ENCODE results near the gene SLC66A1.

Gene SLC66A1

DNA sequence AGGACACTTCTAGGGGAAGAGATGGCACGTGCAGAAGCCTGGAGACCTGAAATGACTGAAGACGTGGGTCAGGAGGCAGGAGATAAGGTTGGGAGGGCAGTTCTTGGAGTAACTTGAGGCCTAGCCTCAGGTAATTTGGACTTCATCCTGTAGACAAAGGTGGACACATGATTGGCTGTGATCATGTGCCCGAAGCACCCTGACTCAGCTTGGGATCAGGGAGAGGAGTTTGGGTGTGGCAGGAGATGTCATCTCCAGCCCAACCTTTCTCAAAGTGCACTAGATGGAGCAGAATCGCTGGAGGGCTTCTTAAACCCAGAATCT, 1.5 kb downstream of the SLC66A1 start:
- TF ChIP-seq, protein P1, sequence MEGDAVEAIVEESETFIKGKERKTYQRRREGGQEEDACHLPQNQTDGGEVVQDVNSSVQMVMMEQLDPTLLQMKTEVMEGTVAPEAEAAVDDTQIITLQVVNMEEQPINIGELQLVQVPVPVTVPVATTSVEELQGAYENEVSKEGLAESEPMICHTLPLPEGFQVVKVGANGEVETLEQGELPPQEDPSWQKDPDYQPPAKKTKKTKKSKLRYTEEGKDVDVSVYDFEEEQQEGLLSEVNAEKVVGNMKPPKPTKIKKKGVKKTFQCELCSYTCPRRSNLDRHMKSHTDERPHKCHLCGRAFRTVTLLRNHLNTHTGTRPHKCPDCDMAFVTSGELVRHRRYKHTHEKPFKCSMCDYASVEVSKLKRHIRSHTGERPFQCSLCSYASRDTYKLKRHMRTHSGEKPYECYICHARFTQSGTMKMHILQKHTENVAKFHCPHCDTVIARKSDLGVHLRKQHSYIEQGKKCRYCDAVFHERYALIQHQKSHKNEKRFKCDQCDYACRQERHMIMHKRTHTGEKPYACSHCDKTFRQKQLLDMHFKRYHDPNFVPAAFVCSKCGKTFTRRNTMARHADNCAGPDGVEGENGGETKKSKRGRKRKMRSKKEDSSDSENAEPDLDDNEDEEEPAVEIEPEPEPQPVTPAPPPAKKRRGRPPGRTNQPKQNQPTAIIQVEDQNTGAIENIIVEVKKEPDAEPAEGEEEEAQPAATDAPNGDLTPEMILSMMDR (conservative IDR thresholded peaks at IDR 0.05; ENCODE audit: low read depth, low read length) = no peak
- DNase-seq (ENCODE audit: low read depth) = no peak
- H3K4me3 ChIP-seq (ENCODE audit: low read length) = no peak overlapping the region

DNA sequence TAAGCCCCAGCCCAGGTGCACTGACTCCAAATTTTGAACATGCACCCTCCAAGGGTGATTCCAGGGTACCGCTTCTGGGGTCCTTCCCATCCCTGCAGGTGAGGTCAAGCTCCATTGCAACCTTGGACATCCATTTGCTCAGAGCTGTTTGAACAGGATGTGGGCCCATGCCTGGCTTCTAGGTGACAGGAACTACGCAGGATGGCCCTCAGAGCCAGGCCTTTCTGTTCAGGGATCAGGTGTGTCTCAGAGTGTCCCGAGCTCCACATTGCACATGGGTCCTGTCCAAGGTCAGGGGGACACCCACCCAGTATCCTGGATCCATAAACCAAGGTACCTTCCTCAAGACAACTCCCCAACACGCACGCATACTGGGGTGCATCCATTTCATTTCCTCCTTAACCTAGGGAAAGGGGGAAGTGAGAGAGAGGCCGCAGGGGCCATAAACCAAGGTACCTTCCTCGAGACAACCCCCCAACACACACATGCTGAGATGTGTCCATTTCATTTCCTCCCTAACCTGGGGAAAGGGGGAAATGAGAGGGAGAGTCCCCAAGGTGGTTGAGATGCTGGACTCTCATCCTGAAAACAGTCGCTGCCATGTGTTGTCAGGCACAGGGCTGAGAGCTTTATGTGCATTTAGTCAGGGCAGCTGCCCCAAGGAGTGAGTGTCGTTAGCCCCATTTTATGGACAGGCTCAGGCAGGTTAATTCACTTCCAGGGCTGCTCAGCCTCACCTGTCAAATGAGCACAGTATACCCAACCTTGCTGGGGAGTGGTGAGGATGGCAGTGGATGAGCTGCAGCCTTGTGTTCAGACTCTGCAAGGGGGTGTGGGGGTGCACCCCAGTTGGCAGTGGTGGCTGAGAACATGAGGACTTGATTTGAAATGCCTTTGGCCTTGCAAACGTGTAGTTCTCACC, 2.1 kb downstream of the SLC66A1 start:
- TF ChIP-seq, protein P1 (conservative IDR thresholded peaks at IDR 0.05; ENCODE audit: low read depth, low read length) = no peak
- H3K4me3 ChIP-seq (ENCODE audit: low read length) = no peak overlapping the region
- no peak for DNase-seq (ENCODE audit: low read depth)

DNA sequence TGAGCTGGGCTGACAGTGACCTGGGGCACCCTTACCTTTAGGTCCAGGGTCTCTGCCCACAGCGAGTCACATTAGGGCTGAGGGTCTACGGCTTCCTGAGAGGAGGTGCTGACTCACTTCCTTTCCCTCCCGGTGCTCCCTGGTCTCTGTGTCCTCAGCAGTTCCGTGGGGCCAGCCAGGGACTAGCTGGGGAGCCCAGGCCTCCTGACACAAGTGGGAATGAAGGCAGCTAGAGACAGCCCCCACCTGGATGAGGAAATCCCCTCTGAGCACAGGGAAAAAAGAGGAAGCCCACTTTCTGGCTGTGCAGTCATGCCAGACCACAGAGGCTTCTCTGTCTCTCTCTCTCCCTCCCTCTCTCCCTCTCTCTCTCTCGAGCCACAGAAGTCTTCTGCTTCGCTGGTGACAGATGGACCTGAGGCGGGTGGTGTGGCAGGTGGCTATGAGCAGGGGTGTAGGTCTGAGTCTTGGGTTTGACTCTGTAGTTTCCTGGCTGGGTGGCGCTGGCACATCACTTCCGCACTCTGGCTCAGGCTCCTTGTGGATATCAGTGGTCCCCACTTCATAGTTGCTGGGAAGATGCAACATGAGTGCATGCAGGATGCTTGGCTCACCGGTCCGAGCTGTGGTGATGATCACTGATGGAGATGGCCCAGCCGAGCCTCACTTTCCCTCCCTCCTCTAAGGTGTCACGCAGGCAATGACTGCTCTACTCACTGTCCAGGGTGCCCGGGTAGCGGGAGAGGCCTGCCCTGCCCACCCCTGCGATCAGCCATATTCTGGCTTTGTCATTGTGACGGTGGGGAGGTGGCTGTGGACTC, 3.5 kb downstream of the SLC66A1 start:
- no peak overlapping the region for H3K4me3 ChIP-seq (ENCODE audit: low read length)
- no peak for DNase-seq (ENCODE audit: low read depth)
- TF ChIP-seq, protein P1 (conservative IDR thresholded peaks at IDR 0.05; ENCODE audit: low read depth, low read length) = no peak

DNA sequence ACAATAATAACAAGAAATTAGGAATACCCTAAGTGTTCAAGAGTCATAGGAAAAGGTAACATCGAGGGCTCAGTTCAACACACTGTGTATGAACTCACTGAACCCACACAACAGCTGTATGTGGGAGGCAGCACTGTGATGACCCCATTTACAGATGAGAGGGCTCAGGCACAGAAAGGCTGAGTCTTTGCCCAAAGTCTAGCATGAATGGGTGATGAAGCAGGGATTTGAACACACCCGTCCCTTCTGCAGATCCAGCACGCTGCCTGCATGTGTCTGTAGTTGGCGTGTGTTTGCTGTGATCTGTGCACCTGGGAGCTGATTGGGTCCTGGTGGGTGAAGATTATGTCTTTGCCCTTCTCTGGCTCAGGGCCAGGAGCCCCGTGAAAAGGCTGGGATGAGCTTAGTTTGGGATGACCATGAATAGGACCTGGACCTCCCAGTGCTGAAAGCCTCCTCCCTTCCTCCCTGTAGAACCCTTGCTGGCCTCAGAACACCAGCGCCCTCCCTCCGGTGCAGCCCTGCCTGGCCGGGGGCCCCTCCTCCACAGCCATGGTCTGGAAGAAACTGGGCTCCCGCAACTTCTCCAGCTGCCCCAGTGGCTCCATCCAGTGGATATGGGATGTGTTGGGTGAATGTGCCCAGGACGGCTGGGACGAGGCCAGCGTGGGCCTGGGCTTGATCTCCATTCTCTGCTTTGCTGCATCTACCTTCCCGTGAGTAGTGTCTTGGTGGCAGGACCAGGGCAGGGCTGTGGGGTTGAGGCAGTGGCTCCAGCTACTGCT, 5.2 kb downstream of the SLC66A1 start:
- DNase-seq (ENCODE audit: low read depth) = no peak
- H3K4me3 ChIP-seq (ENCODE audit: low read length) = no peak overlapping the region
- TF ChIP-seq, protein P1 (conservative IDR thresholded peaks at IDR 0.05; ENCODE audit: low read depth, low read length) = no peak

DNA sequence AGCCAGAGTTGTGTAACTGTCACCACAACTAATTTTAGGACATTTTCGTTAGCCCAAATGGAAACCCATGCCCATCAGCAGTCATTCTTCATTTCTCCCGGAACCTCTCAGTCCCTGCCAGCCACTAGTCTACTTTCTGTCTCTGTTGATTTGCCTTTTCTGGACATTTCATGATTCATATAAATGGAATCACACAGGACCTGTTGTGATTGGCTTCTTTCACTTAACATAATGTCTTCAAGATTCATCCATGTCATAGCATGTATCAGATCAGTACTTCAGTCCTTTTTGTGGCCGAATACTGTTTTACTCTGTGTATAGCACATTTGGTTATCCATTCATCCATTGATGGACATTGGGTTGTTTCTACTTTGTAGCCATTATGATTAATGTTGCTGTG, 7.1 kb downstream of the SLC66A1 start:
- DNase-seq (ENCODE audit: low read depth) = no peak
- TF ChIP-seq, protein P1 (conservative IDR thresholded peaks at IDR 0.05; ENCODE audit: low read depth, low read length) = no peak
- no peak overlapping the region for H3K4me3 ChIP-seq (ENCODE audit: low read length)

DNA sequence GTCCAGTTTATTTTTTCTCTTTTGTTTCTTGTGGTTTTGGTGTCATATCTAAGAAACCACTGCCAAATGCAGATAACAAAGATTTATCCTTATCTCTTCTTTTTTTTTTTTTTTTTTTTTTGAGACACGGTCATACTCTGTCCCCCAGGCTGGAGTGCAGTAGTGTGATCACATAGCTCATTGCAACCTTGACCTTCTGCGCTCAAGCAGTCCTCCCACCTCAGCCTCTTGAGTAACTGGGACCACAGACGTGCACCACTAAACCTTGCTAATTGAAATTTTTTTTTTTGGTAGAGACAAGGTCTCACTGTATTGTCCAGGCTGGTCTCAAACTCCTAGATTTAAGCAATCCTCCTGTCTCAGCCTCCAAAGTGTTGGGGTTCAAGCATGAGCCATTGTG, 8.9 kb downstream of the SLC66A1 start:
- DNase-seq (ENCODE audit: low read depth) = no peak
- no peak overlapping the region for H3K4me3 ChIP-seq (ENCODE audit: low read length)
- TF ChIP-seq, protein P1 (conservative IDR thresholded peaks at IDR 0.05; ENCODE audit: low read depth, low read length) = no peak

Data from retinal pigment epithelial cell (primary cell).